ENCODE results near the gene OR51B4.
"Not testable (repeated sequence)": the region's sequence is repeated elsewhere in the genome, so short reads cannot be mapped to it uniquely, and the experiment has no call there.

- not testable (repeated sequence) for TF ChIP-seq CTCF, POLR2A, POLR2AphosphoS5, EP300 (IDR thresholded peaks at IDR 0.05)
These were observed 35.5 kb upstream of the OR51B4 start for GRCh38 chr11:5337253-5337652.
